Measurements from ENCODE around the gene MAP2K7.
"Not testable (repeated sequence)": the region's sequence is repeated elsewhere in the genome, so short reads cannot be mapped to it uniquely, and the experiment has no call there.

Gene MAP2K7

GRCh38 chr19:7959211-7959610, 55.5 kb downstream of the MAP2K7 start:
- H3K27me3 ChIP-seq (ENCODE audit: insufficient read depth, low read length, poor library complexity, severe bottlenecking), result no peaks in the 10 kb centered on the region
- no peak overlapping the region for H3K4me3 ChIP-seq (ENCODE audit: low read length, poor library complexity, severe bottlenecking)
- no peaks in the 10 kb centered on the region for H3K9me3 ChIP-seq (ENCODE audit: insufficient read depth, low read depth, low read length)
- no peak overlapping the region for H2AFZ ChIP-seq (ENCODE audit: low read length)
- no peaks in the 10 kb centered on the region for H3K79me2 ChIP-seq (ENCODE audit: insufficient read depth, low read length)
- no peaks in the 10 kb centered on the region for H3F3A ChIP-seq (ENCODE audit: low read depth)
- no peaks in the 10 kb centered on the region for H3K4me1 ChIP-seq (ENCODE audit: insufficient read depth, low read length, poor library complexity, severe bottlenecking)
- TF ChIP-seq EZH2phosphoT487 (IDR thresholded peaks at IDR 0.05; ENCODE audit: borderline replicate concordance), result no peak
- no peak for TF ChIP-seq CTCF (conservative IDR thresholded peaks at IDR 0.05; ENCODE audit: low read length)
- H4K20me1 ChIP-seq (ENCODE audit: insufficient read depth, low read length, poor library complexity, severe bottlenecking), result no peaks in the 10 kb centered on the region
- peaks cover 56% of the 10 kb centered on the region; the same call in 1 of the 2 replicates for H3K36me3 ChIP-seq (ENCODE audit: insufficient read depth, low read length)
- H3K9ac ChIP-seq (ENCODE audit: low read depth, low read length, poor library complexity, severe bottlenecking), result no peak overlapping the region
- H3K9me2 ChIP-seq (replicated peaks; ENCODE audit: low read depth, low read length), result no peaks in the 10 kb centered on the region
- no peak overlapping the region for H3K4me2 ChIP-seq (ENCODE audit: low read depth, low read length, poor library complexity, severe bottlenecking)

GRCh38 chr19:7961082-7961481, 57.4 kb downstream of the MAP2K7 start:
- H3K9ac ChIP-seq (ENCODE audit: low read depth, low read length, poor library complexity, severe bottlenecking); H3F3A ChIP-seq (ENCODE audit: low read depth); H3K9me2 ChIP-seq (replicated peaks; ENCODE audit: low read depth, low read length); H4K20me1 ChIP-seq (ENCODE audit: insufficient read depth, low read length, poor library complexity, severe bottlenecking); H3K79me2 ChIP-seq (ENCODE audit: insufficient read depth, low read length); H3K9me3 ChIP-seq (ENCODE audit: insufficient read depth, low read depth, low read length); H3K4me1 ChIP-seq (ENCODE audit: insufficient read depth, low read length, poor library complexity, severe bottlenecking); H3K4me3 ChIP-seq (ENCODE audit: low read length, poor library complexity, severe bottlenecking); H3K4me2 ChIP-seq (ENCODE audit: low read depth, low read length, poor library complexity, severe bottlenecking); H2AFZ ChIP-seq (ENCODE audit: low read length); H3K27me3 ChIP-seq (ENCODE audit: insufficient read depth, low read length, poor library complexity, severe bottlenecking): not testable (repeated sequence)
- peaks cover 74% of the 10 kb centered on the region; the same call in 1 of the 2 replicates for H3K36me3 ChIP-seq (ENCODE audit: insufficient read depth, low read length)

- Histone ChIP-seq H3K27me3 (ENCODE audit: insufficient read depth, low read length, poor library complexity, severe bottlenecking) (no peaks in the 10 kb centered on the region), H3K9me2 (replicated peaks; ENCODE audit: low read depth, low read length) (no peaks in the 10 kb centered on the region), H2AFZ (ENCODE audit: low read length) (no peak overlapping the region), H3K79me2 (ENCODE audit: insufficient read depth, low read length) (no peaks in the 10 kb centered on the region), H3K9me3 (ENCODE audit: insufficient read depth, low read depth, low read length) (no peaks in the 10 kb centered on the region), H3K4me2 (ENCODE audit: low read depth, low read length, poor library complexity, severe bottlenecking) (no peak overlapping the region), H3K4me3 (ENCODE audit: low read length, poor library complexity, severe bottlenecking) (no peak overlapping the region), H3K4me1 (ENCODE audit: insufficient read depth, low read length, poor library complexity, severe bottlenecking) (no peaks in the 10 kb centered on the region), H4K20me1 (ENCODE audit: insufficient read depth, low read length, poor library complexity, severe bottlenecking) (no peaks in the 10 kb centered on the region), H3K36me3 (ENCODE audit: insufficient read depth, low read length) (peaks cover 84% of the 10 kb centered on the region; the same call in 1 of the 2 replicates), H3F3A (ENCODE audit: low read depth) (no peaks in the 10 kb centered on the region), H3K9ac (ENCODE audit: low read depth, low read length, poor library complexity, severe bottlenecking) (no peak overlapping the region)
- TF ChIP-seq CTCF (conservative IDR thresholded peaks at IDR 0.05; ENCODE audit: low read length) (no peak), EZH2phosphoT487 (IDR thresholded peaks at IDR 0.05; ENCODE audit: borderline replicate concordance) (no peak)
Observed at GRCh38 chr19:7961920-7962626, 58.4 kb downstream of the MAP2K7 start.

Data from Loucy (cell line).